ENCODE measurements around the gene SLC2A2.

The SLC2A2 gene

GRCh38 chr3:171055336-171056178, 29.0 kb upstream of the SLC2A2 start:
- DNase-seq (ENCODE audit: extremely low spot score), result no peak
- POLR2A ChIA-PET, result no interaction called here

GRCh38 chr3:171054921-171055320, 28.4 kb upstream of the SLC2A2 start:
- ChIA-PET POLR2A (no interaction called here), CTCF (no interaction called here)
- no peak for DNase-seq (ENCODE audit: extremely low spot score)
- TF ChIP-seq CTCF (IDR thresholded peaks at IDR 0.05; ENCODE audit: control extremely low read depth, extremely low read depth, low read depth, missing control alignments), result no peak

More at GRCh38 chr3:171055336-171056178, 29.0 kb upstream of the SLC2A2 start:
- TF ChIP-seq CTCF (IDR thresholded peaks at IDR 0.05; ENCODE audit: control extremely low read depth, extremely low read depth, low read depth, missing control alignments), result no peak
- CTCF ChIA-PET, result no interaction called here

GRCh38 chr3:171054231-171054630, 27.7 kb upstream of the SLC2A2 start:
- ChIA-PET POLR2A (no interaction called here), CTCF (interaction anchor here (0.9 to 1.9 kb wide), 2 partner anchors 13 to 719 kb away, joined by 3 to 6 read pairs; no protein-coding TSS in a partner anchor)
- TF ChIP-seq CTCF (IDR thresholded peaks at IDR 0.05; ENCODE audit: control extremely low read depth, extremely low read depth, low read depth, missing control alignments), result no peak
- no peak for DNase-seq (ENCODE audit: extremely low spot score)

- DNase-seq (ENCODE audit: extremely low spot score), result peak; percentile 54
- ChIA-PET CTCF (interaction anchor here (0.7 to 6.0 kb wide), 18 partner anchors 8 to 784 kb away, joined by 3 to 75 read pairs (median 4); partner anchors contain the start of gene SLC2A2), POLR2A (interaction anchor here (0.6 kb wide), 1 partner anchor 931 kb away, joined by 3 read pairs; no protein-coding TSS in a partner anchor)
- peak; percentile 55 for TF ChIP-seq CTCF (IDR thresholded peaks at IDR 0.05; ENCODE audit: control extremely low read depth, extremely low read depth, low read depth, missing control alignments)
Observed at GRCh38 chr3:171049861-171050444, 23.4 kb upstream of the SLC2A2 start.

GRCh38 chr3:171046760-171047159, 20.2 kb upstream of the SLC2A2 start:
- ChIA-PET POLR2A (no interaction called here), CTCF (interaction anchor here (6.0 kb wide), 1 partner anchor 518 kb away, joined by 75 read pairs; no protein-coding TSS in a partner anchor)
- no peak for DNase-seq (ENCODE audit: extremely low spot score)
- TF ChIP-seq CTCF (IDR thresholded peaks at IDR 0.05; ENCODE audit: control extremely low read depth, extremely low read depth, low read depth, missing control alignments), result no peak

- no peak for TF ChIP-seq CTCF (IDR thresholded peaks at IDR 0.05; ENCODE audit: control extremely low read depth, extremely low read depth, low read depth, missing control alignments)
- ChIA-PET CTCF (interaction anchor here (2.6 to 3.4 kb wide), 2 partner anchors 521 to 727 kb away, joined by 9 to 10 read pairs; no protein-coding TSS in a partner anchor), POLR2A (no interaction called here)
- DNase-seq (ENCODE audit: extremely low spot score), result no peak
Observed at GRCh38 chr3:171044835-171045793, 18.6 kb upstream of the SLC2A2 start.

All from GM10248 (cell line).